Endometrial microvascular endothelial cells (primary cell): ENCODE results near the gene TGFBR3L. TPM values are rescaled to one million over a fixed set of nuclear protein-coding genes. Genes with fewer than 3 reads are reported as not detected.
"Not testable (repeated sequence)": the region's sequence is repeated elsewhere in the genome, so short reads cannot be mapped to it uniquely, and the experiment has no call there.

Experiments used
- in situ Hi-C: cut with HindIII; loops from 2 replicates; pipeline ENCODE4 v1.10.0; 2017; ENCODE audit warnings: low sequenced_read_pairs, low pct_unique_long_range_greater_than_20kb; ENCODE audit errors: inconsistent ontology term
- total RNA-seq: library from RNA; depleted of rRNA; stranded (reverse); fragments of >200 nt; gene quantifications from one replicate; pipeline ENCODE4 v1.2.3, GENCODE V29; 2015; ENCODE audit errors: inconsistent ontology term

The TGFBR3L gene
- total RNA-seq, 1 donor from 2014 or later, result not detected

DNA sequence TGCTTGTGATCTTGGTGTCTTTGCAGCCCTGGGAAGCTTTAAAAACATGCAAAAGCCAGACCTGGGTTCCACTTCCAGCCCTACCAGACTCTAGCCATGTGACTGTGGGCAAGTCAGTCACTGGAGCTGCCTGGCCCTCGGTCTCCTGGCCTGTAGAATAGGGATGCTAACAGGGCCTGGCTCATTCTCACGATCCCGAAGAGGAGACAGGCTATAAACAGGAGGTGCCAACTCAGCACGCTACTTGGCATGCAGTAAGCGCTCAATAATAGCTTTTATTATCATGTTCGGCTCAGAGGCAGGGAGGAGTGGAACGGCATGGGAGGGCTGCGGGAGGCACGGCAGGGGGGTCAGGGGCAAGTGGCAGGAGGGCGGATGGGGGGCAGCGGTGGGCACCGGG is 9.6 kb downstream of the TGFBR3L start:
- in situ Hi-C loops, result no loop called here

DNA sequence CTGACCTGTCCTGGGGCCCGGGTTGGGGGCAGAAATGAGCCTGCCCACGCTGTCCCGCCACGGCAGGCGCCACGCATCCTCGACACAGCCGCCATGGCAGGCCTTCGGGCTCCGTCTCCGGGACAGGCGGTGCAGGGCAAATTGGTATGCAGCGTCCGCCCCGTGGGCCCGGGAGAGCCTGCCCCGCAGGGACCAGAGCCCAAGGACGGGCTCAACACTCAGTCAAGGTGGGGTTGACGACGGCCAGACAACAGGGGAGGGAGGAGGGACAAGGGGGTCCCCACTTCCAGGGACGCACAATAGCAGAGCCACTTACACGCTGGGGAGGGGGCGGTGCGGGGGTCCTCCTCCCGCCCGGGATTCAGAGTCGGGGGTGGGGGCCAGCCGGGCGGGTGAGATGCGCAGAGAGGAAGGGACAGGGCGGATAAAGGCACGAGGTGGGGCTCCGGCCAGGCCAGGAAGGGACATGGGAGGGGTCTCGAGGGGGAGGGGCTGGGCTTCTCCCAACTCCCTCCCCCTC is 10.1 kb downstream of the TGFBR3L start:
- in situ Hi-C loops, result no loop called here

DNA sequence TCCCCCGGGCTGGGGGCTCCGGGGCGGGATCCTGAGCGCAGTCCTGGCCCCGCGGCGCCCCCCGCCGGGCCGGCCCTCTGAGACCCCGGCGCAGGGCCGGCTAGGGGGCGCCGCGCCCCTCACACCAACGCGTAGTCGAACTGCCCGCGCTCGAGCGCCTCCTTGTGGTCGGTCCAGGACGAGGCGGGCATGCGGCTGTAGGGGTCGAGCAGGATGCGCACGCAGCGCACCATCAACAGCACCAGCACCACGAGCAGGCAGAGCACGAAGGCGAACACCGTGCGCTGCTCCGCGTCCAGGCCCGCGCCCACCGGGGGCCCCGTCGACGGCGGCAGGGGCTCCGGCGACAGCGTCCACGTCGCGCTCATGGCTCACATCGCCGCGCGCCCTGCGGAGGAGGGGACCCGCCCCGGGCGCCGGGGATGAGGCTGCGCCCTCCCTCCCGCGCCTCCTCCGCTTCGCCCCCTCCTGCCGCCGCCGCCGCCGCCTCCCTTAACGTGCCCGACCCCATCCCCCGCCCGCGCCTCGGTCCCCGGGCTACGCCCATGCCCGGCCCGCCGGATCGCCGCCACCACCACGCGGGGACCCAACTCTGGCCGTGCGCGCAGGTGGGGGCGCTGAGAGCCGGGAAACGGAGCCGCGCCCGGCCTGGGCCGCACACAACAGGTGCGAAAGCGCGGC is 10.7 kb downstream of the TGFBR3L start:
- in situ Hi-C loops, result no loop called here

DNA sequence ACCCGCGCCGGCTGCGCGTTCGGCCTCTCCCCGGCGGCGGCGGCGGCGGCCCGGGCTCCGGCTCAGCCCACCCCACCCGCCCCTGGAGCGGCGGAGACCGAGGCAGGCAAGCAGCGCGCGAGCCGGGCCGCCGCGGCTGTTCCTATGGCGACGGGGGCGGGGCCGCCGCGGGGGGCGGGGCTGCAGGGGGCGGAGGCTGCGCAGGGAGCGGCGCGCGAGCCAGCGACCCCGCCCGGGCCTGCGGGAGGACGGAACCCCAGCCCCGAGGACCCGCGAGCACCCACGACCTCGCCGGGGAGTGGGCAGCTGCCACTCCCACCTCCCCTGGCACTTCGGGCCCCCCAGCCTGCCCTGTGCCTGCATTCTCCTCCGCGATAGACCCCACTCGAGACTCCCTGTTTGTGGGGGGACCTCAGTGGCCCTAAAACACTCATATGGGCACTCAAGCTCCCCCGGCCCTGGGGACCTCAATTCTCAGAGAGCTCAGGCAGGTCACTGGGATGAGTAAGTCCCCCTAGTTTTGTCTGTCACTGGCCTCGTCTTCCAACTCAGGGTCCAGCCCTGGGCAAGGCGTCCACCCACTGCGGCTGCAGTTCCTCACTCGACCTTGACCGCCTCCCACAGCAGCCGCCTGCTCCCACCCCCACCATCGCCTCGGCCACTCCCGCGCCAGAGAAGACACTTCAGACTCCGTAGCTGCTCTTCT is 11.5 kb downstream of the TGFBR3L start, which contains the start of gene CTXN1:
Gene CTXN1 (minus strand): TSS at position 115 of the 706 bp plus-strand sequence. CDS start 597 bp downstream, outside the sequence.
- in situ Hi-C loops, result no loop called here

DNA sequence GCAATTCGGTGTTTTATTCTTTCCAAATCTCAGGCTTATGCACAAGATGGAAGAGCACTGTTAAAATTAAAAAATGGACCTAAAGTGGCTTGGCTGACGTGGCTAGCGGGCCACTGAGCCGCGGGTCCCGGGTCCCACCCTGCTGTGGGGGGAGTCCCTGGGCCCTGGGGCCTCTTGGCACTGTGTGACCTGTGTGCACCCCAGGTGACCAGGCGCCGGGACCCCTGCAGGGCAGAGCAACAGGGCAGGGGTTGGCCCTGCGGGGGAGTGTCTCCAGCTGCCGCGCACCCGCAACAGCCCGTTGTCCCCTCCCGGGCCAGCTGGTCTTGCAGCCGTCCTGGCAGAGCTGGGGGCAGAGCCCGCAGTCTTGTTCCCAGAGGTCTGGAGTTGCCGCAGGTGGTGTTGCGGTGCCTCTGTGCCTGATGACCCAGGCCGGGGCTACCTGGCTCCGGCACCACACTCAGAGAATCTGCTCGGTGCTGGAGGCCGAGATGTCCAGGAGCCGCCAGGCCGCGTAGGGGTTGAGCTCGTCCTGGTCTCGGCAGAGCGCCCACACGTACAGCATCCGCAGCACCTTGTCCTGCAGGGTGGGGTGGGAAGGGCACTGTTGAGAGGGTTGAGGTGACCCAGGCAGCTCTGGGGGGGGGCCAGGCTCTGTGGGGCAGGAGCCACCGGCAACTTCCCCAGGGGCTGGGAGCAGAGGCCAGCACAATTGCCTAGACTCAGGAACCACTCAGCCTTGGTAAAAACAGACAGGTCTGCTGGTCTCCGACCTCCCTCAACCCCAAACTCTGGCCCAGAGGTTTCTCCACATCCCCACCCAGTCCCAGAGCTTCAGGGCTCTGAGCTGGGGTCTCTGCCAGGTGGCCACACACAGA is 12.3 kb downstream of the TGFBR3L start:
- in situ Hi-C loops, result no loop called here

DNA sequence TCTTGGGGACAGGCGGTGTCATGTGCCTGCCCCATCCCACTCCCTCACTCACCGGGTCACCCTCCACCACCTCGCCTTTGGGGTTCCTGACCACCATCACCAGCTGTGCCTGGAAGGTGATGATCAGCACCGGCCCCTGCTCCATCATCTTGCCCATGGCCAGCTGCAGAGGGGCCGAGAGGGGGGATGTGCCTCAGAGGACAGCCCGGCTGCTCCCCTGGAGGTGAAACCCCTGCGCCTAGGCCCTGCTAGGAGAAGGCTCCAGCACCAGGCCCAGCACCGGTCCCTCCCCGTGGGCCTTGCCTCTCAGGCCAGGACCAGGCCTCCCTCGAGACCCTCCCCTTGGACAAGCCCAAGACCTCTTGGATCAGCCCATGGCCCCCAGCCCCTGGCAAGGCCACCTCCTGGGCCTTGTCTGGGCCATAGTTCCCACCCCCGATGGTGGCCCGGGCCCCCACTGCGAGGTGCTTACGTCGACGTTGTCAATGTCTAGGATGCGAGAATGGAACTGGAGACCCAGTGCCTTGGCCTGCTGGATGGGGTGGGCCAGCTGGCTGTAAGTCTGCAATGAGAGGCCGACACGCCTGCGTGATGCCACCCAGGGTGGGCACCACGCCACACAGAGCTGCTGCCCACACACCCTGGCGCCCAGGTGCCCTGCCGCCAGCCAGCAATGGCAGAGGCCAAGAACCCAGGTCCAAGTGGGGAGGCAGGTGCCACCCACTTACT is 13.1 kb downstream of the TGFBR3L start:
- in situ Hi-C loops, result no loop called here

DNA sequence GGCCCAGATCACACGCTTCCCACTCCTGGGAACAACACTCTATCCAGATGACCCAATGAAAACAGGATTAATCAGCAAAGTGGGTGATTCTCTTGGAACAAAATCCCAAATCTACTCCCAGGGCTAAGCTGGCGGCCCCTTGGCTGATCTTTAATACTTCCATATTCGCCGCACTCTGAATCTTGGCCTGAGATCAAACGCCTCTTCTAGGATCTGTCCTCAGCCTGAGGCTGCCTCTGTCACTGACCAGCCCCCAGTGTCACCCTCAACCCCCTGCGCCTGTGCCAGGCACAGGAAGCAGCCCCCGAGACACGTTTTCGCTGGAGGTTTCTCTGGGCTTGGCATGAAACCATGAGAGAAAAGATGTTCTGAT is 13.7 kb downstream of the TGFBR3L start:
- in situ Hi-C loops, result no loop called here

DNA sequence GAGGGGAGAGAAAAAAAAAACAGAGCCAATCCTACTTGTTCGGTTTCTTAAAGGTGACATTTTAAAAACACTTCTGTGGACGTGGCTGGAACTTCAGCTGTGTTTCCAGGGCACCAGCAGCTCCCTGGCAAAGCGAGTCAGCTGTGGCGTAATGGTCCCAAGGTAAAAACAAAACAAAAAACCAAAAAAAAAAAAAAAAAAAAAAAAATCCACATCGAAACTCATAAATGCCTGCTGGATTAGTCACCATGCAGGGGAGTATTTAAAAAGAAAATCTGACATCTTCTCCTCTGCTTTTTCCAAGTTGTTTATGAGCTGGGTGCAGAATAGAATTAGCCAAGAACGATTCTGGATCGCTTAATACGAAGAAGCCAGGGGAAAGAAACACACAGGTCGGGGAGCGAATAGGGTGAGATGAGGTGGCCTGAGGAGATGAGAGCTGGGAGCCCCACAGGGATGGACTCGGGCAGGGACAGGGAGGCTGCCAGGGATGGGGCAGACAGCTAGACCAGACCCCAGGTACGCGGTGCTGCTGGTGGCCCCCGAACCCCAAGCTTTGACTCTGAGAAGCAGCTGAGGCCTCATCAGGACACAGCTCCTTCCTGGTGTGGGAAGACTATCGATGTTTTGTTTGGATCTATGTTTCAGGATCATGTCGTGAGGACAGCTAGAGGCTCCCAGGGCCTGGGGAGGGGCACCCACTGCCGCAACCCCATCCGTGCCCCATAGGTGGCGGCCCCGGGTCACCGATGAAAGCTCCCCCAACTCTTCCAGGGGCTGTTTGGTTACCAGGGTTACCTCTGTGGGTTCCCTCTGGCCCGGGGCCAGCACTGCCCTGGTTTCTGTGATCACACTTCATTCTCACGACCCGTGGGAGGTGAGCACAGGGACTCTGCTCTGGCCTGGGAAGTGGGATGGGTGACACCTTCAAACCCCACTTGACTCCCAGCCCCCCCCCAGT is 14.4 kb downstream of the TGFBR3L start:
- in situ Hi-C loops, result no loop called here

DNA sequence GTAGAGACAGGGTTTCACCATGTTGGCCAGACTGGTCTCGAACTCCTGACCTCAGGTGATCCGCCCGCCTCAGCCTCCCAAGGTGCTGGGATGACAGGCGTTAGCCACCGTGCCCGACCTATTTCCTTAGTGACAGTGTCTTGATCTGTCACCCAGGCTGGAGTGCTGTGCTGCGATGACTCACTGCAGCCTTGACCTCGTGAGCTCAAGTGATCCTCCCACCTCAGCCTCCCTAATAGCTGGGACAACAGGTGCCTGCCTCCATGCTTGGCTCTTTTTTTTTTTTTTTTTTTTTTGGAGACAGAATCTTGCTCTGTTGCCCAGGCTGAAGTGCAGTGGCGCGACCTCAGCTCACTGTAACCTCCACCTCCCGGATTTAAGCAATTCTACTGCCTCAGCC is 15.4 kb downstream of the TGFBR3L start:
- in situ Hi-C loops, result not testable (repeated sequence)

DNA sequence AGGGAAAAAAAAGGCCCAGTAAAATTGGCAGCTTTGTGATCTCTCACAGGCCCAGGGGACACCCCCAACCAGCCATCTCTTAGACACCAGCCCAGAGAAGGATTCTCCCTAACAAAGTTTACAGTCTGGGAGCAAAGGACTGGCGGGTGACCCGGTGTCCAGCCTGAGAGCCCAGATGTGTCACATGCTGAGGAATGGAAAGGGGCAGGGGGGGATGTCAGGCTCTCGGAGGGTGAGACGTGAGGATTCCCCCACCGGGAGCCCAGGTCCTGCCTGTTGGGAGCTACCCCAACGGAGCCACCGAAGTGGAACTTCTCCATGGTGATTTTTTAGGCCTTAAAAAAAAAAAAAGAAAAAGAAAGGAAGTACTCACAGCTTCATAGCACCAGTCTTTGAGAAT is 16.1 kb downstream of the TGFBR3L start:
- in situ Hi-C loops, result no loop called here

DNA sequence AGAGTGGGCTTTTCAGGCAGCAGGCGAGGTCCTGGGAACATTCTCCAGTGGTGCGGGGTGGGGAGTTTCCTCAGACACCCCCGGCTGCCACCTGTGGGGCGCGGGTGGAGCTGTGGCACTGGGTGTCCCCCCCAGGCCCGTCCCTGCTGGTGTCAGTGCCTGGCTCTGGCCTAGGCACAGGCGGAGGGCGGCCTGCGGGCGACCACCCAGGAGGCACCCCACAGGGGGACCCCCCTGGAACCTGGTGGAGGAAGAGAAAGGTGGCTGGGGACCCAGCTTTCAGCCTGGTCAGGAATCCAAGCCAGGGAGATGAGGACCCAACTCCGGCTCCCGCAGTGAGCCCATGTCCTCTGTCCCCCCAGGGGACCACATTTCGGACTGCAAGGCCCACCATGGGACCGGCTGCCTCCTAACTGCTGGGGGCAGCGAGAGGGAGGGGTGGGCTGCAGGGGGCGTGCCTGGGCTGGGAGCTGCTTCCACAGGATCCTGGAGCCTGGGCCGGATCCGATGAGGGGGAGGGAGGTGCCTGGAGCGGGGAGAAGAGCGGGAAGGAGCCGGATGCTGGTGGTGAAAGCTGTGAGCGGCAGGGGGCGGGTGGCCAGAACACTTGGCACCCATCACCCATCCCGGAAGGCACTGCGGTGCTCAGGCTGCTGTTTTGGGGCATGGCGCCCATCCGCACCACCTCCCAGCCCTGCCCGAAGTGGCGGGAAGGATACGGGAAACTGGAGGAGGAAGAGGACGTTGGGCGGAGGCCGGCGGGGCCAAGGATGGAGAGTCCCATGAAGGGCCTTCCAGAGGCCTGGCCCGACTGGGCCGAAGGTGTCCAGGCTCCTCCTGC is 16.8 kb downstream of the TGFBR3L start:
- in situ Hi-C loops, result no loop called here

DNA sequence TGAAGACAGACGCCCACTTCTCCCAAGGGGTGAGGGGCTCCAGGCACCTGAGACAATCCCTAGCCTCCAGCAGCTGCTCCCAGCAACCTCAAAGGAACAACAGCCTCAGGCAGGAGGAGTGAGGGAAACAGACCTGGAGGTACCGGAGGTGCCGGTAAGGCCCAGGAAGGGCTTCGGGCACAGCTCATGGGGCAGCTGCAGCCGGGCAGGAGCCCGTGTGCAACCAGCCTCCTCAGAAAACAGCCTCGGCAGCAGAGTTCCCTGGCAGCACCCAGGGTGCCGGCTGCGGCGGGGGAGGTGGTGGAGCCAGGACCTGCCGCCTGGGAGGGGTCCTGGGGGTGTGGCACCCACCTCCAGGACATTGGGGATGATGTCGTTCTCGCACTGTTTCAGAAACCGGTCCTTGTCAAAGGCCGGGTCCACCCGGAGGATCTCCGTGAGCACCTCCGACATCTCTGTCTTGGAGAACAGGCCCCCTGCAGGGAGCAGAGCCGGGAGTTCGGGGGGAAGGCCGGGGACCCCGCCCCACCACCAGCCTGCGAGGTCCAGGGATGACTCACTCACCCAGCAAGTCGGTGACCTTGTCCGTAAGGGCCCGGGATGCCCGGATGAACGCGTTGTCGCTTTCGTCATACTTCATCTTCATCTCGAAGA is 17.8 kb downstream of the TGFBR3L start:
- in situ Hi-C loops, result no loop called here

DNA sequence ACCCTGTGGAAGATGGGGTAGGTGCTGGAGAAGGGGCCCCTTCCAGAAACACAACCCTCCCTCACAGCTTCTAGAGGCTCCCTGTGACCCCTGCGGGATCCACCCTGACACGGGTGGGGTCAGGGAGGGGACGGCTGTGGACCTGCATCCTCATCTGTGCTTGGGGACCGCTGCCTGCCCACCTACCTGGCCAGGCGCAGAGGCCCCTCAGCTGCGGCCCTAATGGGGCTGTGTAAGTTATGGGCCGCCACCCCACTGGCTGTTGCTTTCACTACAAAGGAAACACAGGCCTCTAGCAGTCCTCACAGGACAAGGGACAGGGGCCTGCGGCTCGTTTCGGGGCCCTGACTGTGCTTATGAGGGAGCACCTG is 18.3 kb downstream of the TGFBR3L start:
- in situ Hi-C loops, result no loop called here

DNA sequence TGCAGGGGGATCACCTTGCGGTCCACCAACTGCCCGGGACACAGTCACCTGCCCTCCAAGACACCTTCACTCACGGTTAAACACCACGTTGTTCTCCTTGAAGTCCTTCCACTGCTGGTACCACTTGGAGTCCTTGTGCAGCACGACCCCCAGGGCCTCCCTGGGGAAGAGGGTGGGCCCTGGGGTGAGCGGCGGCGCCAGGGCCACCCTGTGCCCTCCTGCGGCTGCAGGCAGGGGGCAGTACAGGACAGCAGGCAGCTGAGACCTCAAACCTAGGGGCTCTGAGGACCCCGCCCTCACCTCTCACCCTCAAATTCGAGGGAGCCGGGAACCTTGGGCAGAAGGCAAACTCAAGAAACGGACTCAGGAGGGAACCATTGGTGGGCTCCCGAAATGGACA is 18.8 kb downstream of the TGFBR3L start:
- in situ Hi-C loops, result no loop called here

DNA sequence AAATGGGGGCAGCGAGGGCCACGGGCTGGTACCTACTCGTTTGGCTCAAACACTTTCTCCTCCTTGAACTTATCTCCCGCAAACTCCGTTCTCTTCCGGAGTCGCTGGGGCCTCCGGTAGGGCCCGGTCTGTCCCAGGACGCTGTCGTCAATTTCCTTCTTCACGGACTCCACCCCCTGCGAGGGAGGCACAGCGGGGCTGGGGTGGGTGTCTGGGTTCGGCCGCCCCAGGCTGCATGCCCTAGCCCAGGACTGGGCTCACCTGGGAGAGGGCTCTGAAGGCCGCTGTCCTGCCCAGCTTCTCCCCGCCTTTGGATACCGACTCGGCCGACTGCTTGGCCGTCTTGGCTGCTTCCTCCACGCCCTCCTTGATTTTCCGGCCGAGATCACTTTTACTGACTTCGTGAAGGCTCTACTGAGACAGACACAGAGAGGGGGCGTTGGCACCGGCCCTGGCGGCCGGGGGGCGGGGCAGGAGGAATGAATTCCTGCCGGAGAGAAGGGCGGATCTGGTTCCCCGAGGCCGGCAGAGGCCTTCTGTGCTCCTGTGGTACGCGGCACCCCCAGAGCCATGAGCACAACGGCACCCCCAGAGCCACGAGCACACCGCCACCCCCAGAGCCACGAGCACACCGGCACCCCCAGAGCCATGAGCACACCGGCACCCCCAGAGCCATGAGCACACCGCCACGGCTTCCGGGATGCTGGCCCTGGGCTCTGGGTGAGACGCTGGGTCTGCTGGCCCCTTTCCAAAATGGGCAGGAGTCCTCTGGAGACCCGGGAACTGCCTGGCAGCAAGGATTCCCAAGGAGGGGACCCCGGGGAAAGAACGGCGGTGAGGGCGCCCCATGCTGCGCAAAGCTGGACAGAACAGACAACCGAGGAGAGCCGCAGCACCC is 19.4 kb downstream of the TGFBR3L start:
- in situ Hi-C loops, result no loop called here

DNA sequence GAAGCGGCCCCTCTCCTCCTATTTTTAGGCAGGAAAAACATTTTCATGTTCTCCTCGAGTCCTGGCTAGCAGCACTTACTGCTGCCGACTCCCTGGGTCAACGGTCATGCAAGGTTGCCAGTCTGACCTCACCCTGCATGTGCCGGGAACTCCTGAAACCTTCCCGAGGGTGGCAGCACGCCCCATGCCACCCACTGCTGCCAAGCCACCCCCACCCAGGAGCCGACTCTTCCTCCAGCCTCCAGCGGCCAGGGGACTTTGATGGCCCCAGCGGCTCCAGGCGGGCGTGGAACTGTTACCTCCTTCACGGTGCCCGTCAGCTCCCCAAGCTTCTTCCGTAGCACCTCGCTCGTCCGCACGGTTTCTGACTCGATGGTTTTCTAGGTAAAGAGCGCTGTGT is 20.1 kb downstream of the TGFBR3L start:
- in situ Hi-C loops, result no loop called here
